Measurements from ENCODE around the gene ZNF501.

ZNF501 gene

DNA sequence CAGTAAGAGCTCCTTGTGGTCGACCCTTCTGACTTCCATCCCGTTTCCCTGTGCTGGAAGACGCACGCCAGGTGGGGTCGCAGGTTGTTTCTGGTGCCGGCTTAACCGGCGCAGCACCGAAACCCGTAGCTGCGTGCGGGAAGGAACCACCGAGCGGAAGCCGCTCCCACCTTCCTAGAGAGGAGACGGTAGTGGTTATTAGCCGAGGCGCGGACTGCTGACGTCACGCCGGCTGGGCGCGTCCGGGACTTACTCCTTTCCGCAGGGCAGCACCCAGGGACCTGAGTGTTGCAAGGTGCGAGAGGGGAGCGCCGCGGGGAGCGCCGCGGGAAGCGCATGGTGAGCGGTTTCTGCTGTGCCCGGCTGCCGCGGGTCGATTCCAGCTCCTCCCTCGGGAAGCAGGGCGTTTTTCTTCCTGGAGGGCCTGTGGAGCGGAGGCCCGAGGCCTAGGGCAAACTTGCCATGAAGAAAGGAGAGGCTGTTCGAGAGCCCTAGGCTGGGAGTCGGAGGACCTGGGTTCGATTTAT lies at the start of gene ZNF501:
Gene ZNF501, plus strand, starts transcription at position 252 of the 527 bp plus-strand sequence. CDS start 4,787 bp downstream, outside the sequence.
- H3K9me3 ChIP-seq, result peaks cover 21% of the 10 kb centered on the region
- TF ChIP-seq, protein P1, sequence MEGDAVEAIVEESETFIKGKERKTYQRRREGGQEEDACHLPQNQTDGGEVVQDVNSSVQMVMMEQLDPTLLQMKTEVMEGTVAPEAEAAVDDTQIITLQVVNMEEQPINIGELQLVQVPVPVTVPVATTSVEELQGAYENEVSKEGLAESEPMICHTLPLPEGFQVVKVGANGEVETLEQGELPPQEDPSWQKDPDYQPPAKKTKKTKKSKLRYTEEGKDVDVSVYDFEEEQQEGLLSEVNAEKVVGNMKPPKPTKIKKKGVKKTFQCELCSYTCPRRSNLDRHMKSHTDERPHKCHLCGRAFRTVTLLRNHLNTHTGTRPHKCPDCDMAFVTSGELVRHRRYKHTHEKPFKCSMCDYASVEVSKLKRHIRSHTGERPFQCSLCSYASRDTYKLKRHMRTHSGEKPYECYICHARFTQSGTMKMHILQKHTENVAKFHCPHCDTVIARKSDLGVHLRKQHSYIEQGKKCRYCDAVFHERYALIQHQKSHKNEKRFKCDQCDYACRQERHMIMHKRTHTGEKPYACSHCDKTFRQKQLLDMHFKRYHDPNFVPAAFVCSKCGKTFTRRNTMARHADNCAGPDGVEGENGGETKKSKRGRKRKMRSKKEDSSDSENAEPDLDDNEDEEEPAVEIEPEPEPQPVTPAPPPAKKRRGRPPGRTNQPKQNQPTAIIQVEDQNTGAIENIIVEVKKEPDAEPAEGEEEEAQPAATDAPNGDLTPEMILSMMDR (IDR thresholded peaks at IDR 0.05), result no peak
- H3K4me1 ChIP-seq (ENCODE audit: control insufficient read depth in 1 of 2, insufficient read depth in 1 of 2, low read depth in 1 of 2, low read length in 1 of 2), result peaks cover 6 to 11% of the 10 kb centered on the region in 2 experiments
- H3K27ac ChIP-seq, result peak within 1 kb of the TSS; percentile 55
- no peaks in the 10 kb centered on the region for H3K27me3 ChIP-seq
- H3K4me3 ChIP-seq (ENCODE audit: low read depth in 1 of 2, low read length in 1 of 2), result peak within 1 kb of the TSS; percentile 62 to 67
- H3K36me3 ChIP-seq, result no peaks in the 10 kb centered on the region

DNA sequence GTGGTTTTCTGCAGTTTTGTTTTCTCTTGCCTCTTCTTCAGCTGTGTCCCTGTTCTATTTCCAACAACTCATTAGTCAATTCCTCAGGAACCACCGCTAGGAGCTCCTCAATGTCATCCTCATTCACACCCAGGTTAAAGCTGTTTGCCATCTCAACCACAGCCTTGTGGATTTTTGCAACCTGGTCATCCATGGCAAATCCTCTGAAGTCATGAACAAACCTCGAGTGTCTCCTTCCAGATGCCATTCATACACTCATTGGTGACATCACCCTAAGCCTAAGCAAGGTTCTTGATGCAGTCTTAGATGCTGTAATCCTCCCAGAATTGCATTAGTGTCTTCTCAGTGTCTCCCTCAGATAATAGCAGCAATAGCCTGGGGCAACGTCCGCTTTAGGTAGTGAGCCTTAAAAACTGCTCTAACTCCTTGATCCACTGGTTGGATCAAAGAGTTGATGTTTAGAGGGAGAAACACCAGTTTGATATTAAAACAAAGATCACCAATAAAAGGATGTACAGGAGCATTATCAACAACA lies 48.4 kb upstream of the ZNF501 start:
- H3K4me3 ChIP-seq (ENCODE audit: low read depth in 1 of 2, low read length in 1 of 2), result no peak overlapping the region
- no peaks in the 10 kb centered on the region for H3K9me3 ChIP-seq
- no peak overlapping the region for H3K27ac ChIP-seq
- TF ChIP-seq, protein P1 (IDR thresholded peaks at IDR 0.05), result no peak
- H3K36me3 ChIP-seq, result no peaks in the 10 kb centered on the region
- peaks cover 21% of the 10 kb centered on the region for H3K27me3 ChIP-seq
- peaks cover 3 to 12% of the 10 kb centered on the region in 2 experiments for H3K4me1 ChIP-seq (ENCODE audit: control insufficient read depth in 1 of 2, insufficient read depth in 1 of 2, low read depth in 1 of 2, low read length in 1 of 2)

DNA sequence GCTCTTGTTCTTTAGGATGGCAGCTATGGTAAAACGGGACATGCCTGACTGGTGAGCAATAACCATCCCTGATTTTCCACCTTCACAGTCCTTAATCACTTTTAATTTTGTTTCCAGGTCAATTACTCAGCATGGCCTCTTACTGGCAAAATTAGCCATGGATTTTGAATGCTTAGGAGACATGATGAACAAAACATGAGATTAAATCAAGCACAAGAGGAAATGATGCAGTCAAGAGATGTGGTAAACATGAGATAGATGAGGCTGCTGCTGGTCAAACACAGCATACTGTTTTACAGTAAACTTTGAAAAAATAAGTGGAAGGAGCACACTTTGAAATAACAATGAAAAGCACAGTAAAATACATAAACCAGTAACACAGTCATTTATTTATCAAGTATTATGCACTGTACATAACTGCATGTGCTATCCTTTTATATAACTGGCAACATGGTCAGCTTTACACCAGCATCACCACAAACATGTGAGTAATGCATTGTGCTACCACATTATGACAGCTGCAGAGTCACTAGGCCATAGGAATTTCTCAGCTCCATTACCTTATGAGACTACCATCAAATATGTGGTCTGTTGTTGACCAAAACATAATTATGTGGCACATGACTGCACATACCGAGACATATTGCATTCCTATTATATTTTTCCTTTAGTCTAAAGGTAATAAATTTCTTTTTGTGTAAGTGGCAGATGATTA lies 47.1 kb upstream of the ZNF501 start:
- Histone ChIP-seq H3K36me3 (no peaks in the 10 kb centered on the region), H3K27me3 (peaks cover 32% of the 10 kb centered on the region), H3K4me3 (ENCODE audit: low read depth in 1 of 2, low read length in 1 of 2) (no peak overlapping the region), H3K27ac (no peak overlapping the region), H3K4me1 (ENCODE audit: control insufficient read depth in 1 of 2, insufficient read depth in 1 of 2, low read depth in 1 of 2, low read length in 1 of 2) (peaks cover 3 to 12% of the 10 kb centered on the region in 2 experiments), H3K9me3 (no peaks in the 10 kb centered on the region)
- TF ChIP-seq, protein P1 (IDR thresholded peaks at IDR 0.05), result no peak

DNA sequence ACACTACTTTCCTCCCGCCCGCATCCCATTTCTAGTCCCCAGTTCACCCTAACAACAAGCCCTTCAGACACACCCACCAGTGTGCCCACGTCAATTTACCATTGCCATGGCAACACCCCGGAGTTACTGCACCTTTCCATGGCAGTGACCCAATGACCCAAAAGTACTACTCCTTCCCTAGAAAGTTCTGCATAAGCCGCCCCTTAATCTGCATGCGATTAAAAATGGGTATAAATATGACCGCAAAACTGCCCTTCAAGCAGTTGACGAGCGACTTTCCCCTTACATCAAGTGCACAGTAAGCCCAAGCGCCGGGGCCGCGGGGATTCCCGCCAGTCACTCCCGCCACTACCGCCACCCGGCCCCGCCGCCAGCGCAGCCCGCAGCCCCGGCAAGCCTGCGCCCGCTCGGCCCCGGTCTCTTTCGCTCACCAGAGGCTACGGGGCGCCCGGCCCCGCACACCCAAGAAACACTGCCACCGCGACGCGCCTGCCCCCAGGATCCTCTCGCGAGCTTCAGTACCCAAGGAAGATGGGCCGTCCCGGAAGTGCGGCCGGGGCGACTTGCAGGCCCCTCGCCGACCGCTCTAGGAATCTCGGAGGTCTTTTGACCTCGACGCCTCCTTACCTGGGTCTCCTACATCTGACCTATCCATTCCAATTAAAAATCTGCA lies 44.2 kb upstream of the ZNF501 start:
- TF ChIP-seq, protein P1 (IDR thresholded peaks at IDR 0.05), result no peak
- Histone ChIP-seq H3K9me3 (no peaks in the 10 kb centered on the region), H3K27me3 (peaks cover 42% of the 10 kb centered on the region), H3K4me3 (ENCODE audit: low read depth in 1 of 2, low read length in 1 of 2) (peak overlapping the region; percentile 46 to 56), H3K4me1 (ENCODE audit: control insufficient read depth in 1 of 2, insufficient read depth in 1 of 2, low read depth in 1 of 2, low read length in 1 of 2) (peaks cover 3 to 12% of the 10 kb centered on the region in 2 experiments), H3K27ac (no peak overlapping the region), H3K36me3 (no peaks in the 10 kb centered on the region)

DNA sequence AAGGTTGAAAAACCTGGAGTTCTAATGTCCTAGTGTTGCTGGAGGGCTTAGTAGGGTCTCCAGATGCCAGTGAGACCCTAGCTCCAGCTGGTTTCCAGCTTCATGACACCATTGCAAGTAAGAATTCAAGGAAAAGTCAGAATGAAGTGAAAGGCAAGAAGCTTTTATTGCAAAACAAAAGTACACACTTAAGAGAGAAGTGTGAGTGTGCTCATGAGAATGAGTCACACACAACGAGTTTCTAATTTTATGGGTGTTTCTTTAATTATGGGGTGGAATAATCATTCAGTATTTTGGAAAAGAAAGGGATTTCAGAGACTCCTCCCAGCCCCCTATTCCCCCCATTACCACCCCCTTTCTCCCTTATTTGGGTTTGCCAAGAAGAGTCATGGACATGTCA lies 41.5 kb upstream of the ZNF501 start:
- no peak overlapping the region for H3K27ac ChIP-seq
- TF ChIP-seq, protein P1 (IDR thresholded peaks at IDR 0.05), result no peak

More for the DNA sequence above, 41.5 kb upstream of the ZNF501 start:
- peaks cover 42% of the 10 kb centered on the region for H3K27me3 ChIP-seq
- H3K4me1 ChIP-seq (ENCODE audit: control insufficient read depth in 1 of 2, insufficient read depth in 1 of 2, low read depth in 1 of 2, low read length in 1 of 2), result peaks cover 3 to 12% of the 10 kb centered on the region in 2 experiments
- H3K9me3 ChIP-seq, result no peaks in the 10 kb centered on the region
- H3K4me3 ChIP-seq (ENCODE audit: low read depth in 1 of 2, low read length in 1 of 2), result no peak overlapping the region
- no peaks in the 10 kb centered on the region for H3K36me3 ChIP-seq
